ENCODE measurements around the gene UBR7.

Gene UBR7

DNA sequence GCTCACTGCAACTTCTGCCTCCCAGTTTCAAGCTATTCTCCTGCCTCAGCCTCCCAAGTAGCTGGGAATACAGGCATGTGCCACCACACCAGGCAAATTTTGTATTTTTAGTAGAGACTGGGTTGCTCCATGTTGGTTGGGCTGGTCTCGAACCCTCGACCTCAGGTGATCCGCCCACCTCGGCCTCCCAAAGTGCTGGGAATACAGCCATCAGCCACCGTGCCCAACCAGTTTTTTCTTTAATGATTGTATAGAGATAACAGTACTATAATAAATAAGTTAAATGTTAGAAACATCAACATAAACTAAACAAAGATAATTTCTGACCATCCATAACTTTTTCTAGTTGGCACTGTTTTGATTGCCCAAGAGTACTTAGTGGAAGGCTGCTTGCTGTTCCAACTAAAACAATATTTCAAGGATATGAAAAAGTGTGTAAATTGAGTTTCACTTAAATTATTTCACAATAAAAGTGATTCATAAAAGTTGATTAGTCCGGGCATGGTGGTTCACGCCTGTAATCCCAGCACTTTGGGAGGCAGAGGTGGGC is 5.8 kb upstream of the UBR7 start:
- TF ChIP-seq, protein P1, sequence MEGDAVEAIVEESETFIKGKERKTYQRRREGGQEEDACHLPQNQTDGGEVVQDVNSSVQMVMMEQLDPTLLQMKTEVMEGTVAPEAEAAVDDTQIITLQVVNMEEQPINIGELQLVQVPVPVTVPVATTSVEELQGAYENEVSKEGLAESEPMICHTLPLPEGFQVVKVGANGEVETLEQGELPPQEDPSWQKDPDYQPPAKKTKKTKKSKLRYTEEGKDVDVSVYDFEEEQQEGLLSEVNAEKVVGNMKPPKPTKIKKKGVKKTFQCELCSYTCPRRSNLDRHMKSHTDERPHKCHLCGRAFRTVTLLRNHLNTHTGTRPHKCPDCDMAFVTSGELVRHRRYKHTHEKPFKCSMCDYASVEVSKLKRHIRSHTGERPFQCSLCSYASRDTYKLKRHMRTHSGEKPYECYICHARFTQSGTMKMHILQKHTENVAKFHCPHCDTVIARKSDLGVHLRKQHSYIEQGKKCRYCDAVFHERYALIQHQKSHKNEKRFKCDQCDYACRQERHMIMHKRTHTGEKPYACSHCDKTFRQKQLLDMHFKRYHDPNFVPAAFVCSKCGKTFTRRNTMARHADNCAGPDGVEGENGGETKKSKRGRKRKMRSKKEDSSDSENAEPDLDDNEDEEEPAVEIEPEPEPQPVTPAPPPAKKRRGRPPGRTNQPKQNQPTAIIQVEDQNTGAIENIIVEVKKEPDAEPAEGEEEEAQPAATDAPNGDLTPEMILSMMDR (IDR thresholded peaks at IDR 0.05; ENCODE audit: insufficient read depth, low read length, missing control alignments) = no peak
- POLR2A ChIA-PET = no interaction called here
- CTCF ChIA-PET = no interaction called here
- no peak overlapping the region for H3K4me3 ChIP-seq (ENCODE audit: low read depth, low read length)
- DNase-seq (ENCODE audit: low read depth, low spot score) = no peak

- TF ChIP-seq, protein P1 (IDR thresholded peaks at IDR 0.05; ENCODE audit: insufficient read depth, low read length, missing control alignments) = peak; percentile 69
- ChIA-PET POLR2A (interaction anchor here (2.1 kb wide), 1 partner anchor 23 kb away, joined by 7 read pairs; the partner anchor contains the start of genes LYSET and MOAP1), CTCF (interaction anchor here (0.6 to 3.7 kb wide), 26 partner anchors 9 to 413 kb away, joined by 3 to 27 read pairs (median 4); partner anchors contain the start of genes LYSET and MOAP1)
- H3K4me3 ChIP-seq (ENCODE audit: low read depth, low read length) = peak overlapping the region; percentile 92
- no peak for DNase-seq (ENCODE audit: low read depth, low spot score)
Measured at GRCh38 chr14:93207468-93208308, 632 bp downstream of the UBR7 start.

DNA sequence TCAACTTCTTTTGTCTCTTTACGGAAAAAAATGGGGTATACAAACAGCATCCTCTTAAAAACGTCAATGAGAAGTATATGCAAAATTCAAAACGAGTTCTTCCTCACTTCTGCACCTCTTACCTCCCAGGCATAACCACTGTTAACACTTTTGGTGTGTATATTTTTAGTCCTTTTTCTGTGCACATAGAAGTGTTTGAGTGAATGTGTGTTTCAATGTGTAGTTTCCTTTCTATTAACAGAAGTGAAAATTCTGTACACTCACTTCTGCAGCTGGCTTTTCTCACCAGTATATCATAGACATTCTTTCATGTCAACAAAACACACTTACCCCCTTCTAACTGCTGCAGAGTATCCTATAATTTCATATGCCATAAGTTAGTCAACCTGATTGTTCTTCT is 5.4 kb downstream of the UBR7 start:
- TF ChIP-seq, protein P1 (IDR thresholded peaks at IDR 0.05; ENCODE audit: insufficient read depth, low read length, missing control alignments) = no peak
- POLR2A ChIA-PET = no interaction called here
- DNase-seq (ENCODE audit: low read depth, low spot score) = no peak
- CTCF ChIA-PET = no interaction called here
- no peak overlapping the region for H3K4me3 ChIP-seq (ENCODE audit: low read depth, low read length)

DNA sequence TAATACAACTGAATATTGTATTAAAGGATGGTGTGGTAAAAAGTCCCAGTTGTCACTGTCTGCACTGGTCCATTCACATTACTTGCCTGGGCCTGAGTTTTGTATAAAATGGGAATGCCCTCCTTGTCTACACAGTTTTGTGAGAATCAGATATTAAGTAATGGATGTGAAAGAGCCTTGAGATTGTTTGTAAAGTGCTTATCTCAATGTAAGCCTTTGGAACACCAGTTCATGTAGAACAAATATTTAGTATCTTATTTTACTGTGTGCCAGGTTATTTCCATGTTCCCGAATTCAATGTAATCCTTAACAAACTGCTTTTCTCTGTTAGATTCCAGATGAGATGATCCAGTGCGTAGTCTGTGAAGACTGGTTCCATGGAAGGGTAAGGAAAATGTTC is 7.5 kb downstream of the UBR7 start:
- POLR2A ChIA-PET = no interaction called here
- CTCF ChIA-PET = no interaction called here
- H3K4me3 ChIP-seq (ENCODE audit: low read depth, low read length) = no peak overlapping the region
- TF ChIP-seq, protein P1 (IDR thresholded peaks at IDR 0.05; ENCODE audit: insufficient read depth, low read length, missing control alignments) = no peak
- DNase-seq (ENCODE audit: low read depth, low spot score) = no peak

DNA sequence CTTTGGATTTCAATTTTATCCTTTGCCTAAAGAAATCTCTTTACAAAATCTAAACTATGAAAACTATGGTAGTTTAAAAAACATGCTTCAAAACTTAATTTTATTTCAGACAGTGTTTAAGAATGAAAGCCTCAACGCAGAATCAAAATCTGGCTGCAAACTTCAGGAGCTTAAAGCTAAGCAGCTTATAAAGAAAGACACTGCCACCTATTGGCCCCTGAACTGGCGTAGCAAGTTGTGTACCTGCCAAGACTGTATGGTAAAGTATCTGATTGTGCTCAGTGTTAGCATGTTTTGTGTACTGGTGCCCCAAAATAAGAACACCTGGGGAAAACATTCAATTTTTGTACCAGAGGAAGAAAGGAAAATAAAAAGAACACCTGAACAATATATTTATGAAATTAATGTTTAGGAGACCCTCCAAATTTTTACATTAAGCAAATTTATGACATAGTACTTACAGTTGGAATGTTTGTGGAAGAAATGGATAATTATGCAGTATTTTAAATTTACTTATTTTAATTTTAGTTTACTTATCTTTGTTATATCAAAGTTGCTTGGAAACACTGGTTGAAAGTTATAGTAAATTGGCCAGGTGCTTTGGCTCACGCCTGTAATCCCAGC is 12.2 kb downstream of the UBR7 start:
- DNase-seq (ENCODE audit: low read depth, low spot score) = no peak
- TF ChIP-seq, protein P1 (IDR thresholded peaks at IDR 0.05; ENCODE audit: insufficient read depth, low read length, missing control alignments) = peak; percentile 59
- POLR2A ChIA-PET = interaction anchor here (0.7 kb wide), 1 partner anchor 8 kb away, joined by 6 read pairs; no protein-coding TSS in a partner anchor
- CTCF ChIA-PET = interaction anchor here (1.0 to 2.8 kb wide), 9 partner anchors 10 to 325 kb away, joined by 3 to 13 read pairs (median 5); partner anchors contain the start of genes GON7, LYSET, MOAP1 and UBR7
- no peak overlapping the region for H3K4me3 ChIP-seq (ENCODE audit: low read depth, low read length)

GRCh38 chr14:93220509-93220908 is 13.5 kb downstream of the UBR7 start:
- DNase-seq (ENCODE audit: low read depth, low spot score) = no peak
- ChIA-PET CTCF (interaction anchor here (1.0 kb wide), 1 partner anchor 107 kb away, joined by 3 read pairs; no protein-coding TSS in a partner anchor), POLR2A (no interaction called here)
- TF ChIP-seq, protein P1 (IDR thresholded peaks at IDR 0.05; ENCODE audit: insufficient read depth, low read length, missing control alignments) = no peak
- H3K4me3 ChIP-seq (ENCODE audit: low read depth, low read length) = no peak overlapping the region
